PFSK-1 (cell line): ENCODE data around the gene RNF4.

Source experiments
- FOXP2 ChIP-seq: optimal IDR thresholded peaks from 2 replicates; pipeline ENCODE3; 2011; ENCODE audit warnings: borderline replicate concordance, control low read depth, inconsistent platforms; ENCODE audit not compliant: insufficient read depth; ENCODE audit errors: extremely low read length, extremely low read depth
- POLR2AphosphoS5 ChIP-seq: IDR thresholded peaks from 2 replicates; pipeline ENCODE4 v1.6.1; 2012; ENCODE audit warnings: low read depth, mild to moderate bottlenecking, control low read depth, low read length, moderate library complexity
- SIN3A ChIP-seq: IDR thresholded peaks from 2 replicates; pipeline ENCODE4 v1.6.1; 2012; ENCODE audit warnings: mild to moderate bottlenecking, low read length, moderate library complexity, borderline replicate concordance; ENCODE audit not compliant: insufficient read depth
- TAF1 ChIP-seq: IDR thresholded peaks from 2 replicates; pipeline ENCODE4 v1.6.1; 2012; ENCODE audit warnings: low read length, control low read depth, borderline replicate concordance; ENCODE audit not compliant: insufficient read depth
- TF ChIP-seq, protein P1 (sequence below), 2 experiments: IDR thresholded peaks; 2 replicates each; pipeline versions ENCODE4 v1.6.1 to v1.8.0; 2011 to 2012; ENCODE audit warnings: low read depth in 2 of 2, low read length in 2 of 2, control low read depth in 1 of 2, inconsistent platforms in 1 of 2, mild to moderate bottlenecking in 1 of 2, moderate library complexity in 1 of 2; ENCODE audit not compliant: insufficient read depth in 1 of 2

The RNF4 gene

DNA sequence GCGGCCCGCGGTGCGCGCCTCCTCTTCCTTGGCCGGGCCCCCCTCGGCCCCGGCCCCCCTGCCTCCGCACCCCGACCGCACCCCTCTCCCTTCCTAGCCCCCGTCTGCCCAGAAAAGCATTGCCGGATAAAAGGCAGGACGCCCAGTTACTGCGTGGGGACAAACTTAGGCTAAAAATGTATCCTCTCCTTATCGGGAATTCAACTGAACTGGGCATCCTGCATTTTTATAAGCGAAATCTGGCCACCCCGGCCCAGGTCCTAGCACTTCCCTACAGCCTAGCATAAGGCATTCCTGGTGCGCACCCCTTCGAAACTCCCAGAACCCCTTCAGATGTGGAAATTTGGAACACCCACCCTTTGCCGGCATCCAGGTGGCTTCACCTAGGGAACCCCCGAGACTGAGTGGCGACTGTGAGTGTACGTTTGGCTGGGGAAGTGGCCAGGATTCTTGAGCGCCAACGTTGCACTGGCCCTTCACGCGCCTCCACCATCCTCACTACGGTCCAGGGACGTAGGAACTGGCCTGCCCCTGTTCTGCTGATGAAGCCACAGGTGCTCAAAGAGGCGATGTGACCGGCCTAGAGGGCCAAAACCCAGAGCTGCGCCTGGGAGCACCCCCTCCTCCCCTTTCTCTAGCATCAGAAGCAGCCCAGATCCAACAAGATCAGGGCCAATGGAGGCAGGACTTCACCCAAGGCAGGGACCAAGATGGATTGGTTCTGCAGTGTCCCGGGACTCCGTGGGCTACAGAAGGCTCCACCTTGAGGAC, 5.7 kb upstream of the RNF4 start:
- TF ChIP-seq, protein P1, sequence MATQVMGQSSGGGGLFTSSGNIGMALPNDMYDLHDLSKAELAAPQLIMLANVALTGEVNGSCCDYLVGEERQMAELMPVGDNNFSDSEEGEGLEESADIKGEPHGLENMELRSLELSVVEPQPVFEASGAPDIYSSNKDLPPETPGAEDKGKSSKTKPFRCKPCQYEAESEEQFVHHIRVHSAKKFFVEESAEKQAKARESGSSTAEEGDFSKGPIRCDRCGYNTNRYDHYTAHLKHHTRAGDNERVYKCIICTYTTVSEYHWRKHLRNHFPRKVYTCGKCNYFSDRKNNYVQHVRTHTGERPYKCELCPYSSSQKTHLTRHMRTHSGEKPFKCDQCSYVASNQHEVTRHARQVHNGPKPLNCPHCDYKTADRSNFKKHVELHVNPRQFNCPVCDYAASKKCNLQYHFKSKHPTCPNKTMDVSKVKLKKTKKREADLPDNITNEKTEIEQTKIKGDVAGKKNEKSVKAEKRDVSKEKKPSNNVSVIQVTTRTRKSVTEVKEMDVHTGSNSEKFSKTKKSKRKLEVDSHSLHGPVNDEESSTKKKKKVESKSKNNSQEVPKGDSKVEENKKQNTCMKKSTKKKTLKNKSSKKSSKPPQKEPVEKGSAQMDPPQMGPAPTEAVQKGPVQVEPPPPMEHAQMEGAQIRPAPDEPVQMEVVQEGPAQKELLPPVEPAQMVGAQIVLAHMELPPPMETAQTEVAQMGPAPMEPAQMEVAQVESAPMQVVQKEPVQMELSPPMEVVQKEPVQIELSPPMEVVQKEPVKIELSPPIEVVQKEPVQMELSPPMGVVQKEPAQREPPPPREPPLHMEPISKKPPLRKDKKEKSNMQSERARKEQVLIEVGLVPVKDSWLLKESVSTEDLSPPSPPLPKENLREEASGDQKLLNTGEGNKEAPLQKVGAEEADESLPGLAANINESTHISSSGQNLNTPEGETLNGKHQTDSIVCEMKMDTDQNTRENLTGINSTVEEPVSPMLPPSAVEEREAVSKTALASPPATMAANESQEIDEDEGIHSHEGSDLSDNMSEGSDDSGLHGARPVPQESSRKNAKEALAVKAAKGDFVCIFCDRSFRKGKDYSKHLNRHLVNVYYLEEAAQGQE (IDR thresholded peaks at IDR 0.05; ENCODE audit: insufficient read depth in 1 of 2, low read depth in 2 of 2, low read length in 2 of 2), result no peak
- TF ChIP-seq POLR2AphosphoS5 (no peak), TAF1 (no peak), SIN3A (no peak), FOXP2 (no peak)

DNA sequence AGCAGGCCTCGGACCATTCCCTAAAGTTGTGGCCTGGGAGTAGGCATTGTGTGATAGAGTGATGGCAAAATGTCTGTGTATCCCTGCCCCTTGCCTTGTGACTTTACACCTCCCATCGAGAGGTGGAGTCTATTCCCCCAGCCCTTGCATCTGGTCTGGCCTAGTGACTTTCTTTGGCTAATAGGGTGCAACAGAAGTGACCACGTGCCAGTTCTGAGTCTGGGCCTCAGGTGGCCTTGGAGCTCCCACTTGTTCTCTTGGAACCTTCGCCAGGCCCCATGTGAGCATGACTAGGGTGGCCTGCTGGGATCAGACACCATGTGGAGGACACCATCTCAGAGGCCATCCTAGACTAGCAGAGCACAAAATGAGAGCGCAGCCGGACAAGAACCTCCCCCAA, 3.9 kb upstream of the RNF4 start:
- TF ChIP-seq POLR2AphosphoS5, result no peak
- TF ChIP-seq SIN3A, result no peak
- TF ChIP-seq FOXP2, result no peak
- TF ChIP-seq, protein P1 (IDR thresholded peaks at IDR 0.05; ENCODE audit: insufficient read depth in 1 of 2, low read depth in 2 of 2, low read length in 2 of 2), result no peak
- no peak for TF ChIP-seq TAF1

DNA sequence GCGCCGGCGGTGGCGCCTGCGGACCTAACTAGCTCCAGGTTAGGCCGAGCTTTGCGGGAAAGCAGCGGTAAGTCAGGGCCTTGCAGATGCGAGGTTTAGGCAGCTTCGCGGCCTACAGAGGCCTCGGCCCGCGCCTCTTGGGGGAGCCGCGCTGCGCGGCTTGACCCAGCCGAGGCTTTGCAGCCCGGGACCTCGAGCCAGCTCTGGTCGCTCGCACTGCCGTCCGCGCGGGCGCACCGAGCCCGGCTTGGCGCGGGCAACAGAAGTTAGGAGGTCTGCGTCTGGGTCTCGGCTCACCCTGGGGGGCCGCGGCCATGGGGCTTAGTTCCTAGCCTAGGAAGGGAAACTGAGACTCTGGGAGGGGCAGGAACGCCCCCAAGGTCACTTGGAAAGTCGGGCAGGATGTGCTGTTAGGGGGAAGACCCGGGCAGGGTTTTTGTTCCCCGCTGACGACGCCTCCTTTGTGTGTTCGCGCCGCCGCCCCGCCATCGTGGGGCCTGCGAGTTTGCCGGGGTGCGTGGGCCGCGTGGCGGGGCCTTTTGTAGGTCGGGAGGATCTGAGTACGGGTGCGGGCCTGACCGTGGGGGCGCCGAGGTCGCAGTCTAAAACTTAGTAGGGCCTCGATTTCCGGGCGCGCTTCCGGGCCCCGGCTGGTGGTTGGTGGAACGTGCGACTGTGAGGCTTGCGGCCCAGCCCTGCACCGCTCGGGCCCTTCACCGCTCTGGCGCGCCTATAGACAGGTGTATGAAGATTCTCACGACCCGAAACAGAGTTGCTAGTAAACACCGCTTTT, 482 bp downstream of the RNF4 start:
- TF ChIP-seq FOXP2, result no peak
- TF ChIP-seq SIN3A, result 0 out of 2 replicates have a peak, but pooled peaks have one; percentile 2
- TF ChIP-seq, protein P1 (IDR thresholded peaks at IDR 0.05; ENCODE audit: insufficient read depth in 1 of 2, low read depth in 2 of 2, low read length in 2 of 2), result 0 out of 4 replicates have a peak, but pooled peaks of 1 of the 2 experiments have one; percentile 10
- no peak; the same call in 1 of the 2 replicates for TF ChIP-seq POLR2AphosphoS5

DNA sequence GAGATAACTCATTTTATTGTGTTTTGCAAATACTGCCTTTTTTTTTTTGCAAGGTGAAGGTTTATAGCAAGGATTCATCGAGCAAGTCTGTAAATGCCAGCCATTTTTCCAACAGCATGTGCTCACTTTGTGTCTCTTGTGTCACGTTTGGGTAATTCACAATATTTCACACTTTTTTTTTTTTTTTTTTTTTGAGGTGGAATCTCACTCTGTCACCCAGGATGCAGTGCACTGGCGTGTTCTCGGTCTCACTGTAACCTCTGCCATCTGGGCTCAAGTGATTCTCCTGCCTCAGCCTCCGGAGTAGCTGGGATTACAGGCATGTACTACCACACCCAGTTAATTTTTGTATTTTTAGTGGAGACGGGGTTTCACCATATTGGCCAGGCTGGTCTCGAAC, 1.9 kb downstream of the RNF4 start:
- TF ChIP-seq FOXP2, result no peak
- no peak for TF ChIP-seq TAF1
- TF ChIP-seq POLR2AphosphoS5, result no peak
- no peak for TF ChIP-seq SIN3A
- TF ChIP-seq, protein P1 (IDR thresholded peaks at IDR 0.05; ENCODE audit: insufficient read depth in 1 of 2, low read depth in 2 of 2, low read length in 2 of 2), result no peak
